HEK293 (cell line): ENCODE results near the gene NLRP6.

Experiments used
- KLF10 ChIP-seq: fragments of 450-650 bp; IDR thresholded peaks from 2 replicates; pipeline ENCODE4 v1.5.1; 2018; ENCODE audit warnings: missing biosample characterization, mild to moderate bottlenecking, missing genetic modification characterization
- KLF7 ChIP-seq: fragments of 450-650 bp; formaldehyde crosslinking; IDR thresholded peaks from 2 replicates; pipeline ENCODE4 v1.5.1; 2016; ENCODE audit warnings: missing biosample characterization, missing genetic modification characterization, borderline replicate concordance
- KLF9 ChIP-seq: fragments of 450-650 bp; formaldehyde crosslinking; IDR thresholded peaks from 2 replicates; pipeline ENCODE4 v1.5.1; 2016; ENCODE audit warnings: missing biosample characterization, missing genetic modification characterization, low read depth
- MYNN ChIP-seq: fragments of 450-650 bp; formaldehyde crosslinking; IDR thresholded peaks from 2 replicates; pipeline ENCODE4 v1.5.1; 2016; ENCODE audit warnings: missing biosample characterization, missing genetic modification characterization, borderline replicate concordance
- SP2 ChIP-seq: fragments of 450-650 bp; formaldehyde crosslinking; IDR thresholded peaks from 2 replicates; pipeline ENCODE4 v1.5.1; 2016; ENCODE audit warnings: missing biosample characterization, missing genetic modification characterization
- YY1 ChIP-seq: fragments of 450-650 bp; formaldehyde crosslinking; IDR thresholded peaks from 2 replicates; pipeline ENCODE4 v1.5.1; 2018; ENCODE audit warnings: missing biosample characterization, missing genetic modification characterization
- ZBTB11 ChIP-seq: fragments of 450-650 bp; formaldehyde crosslinking; conservative IDR thresholded peaks from 2 replicates; pipeline ENCODE4 v1.5.1; 2016; ENCODE audit warnings: low read depth, missing biosample characterization, missing genetic modification characterization
- ZBTB21 ChIP-seq: fragments of 450-650 bp; formaldehyde crosslinking; IDR thresholded peaks from 2 replicates; pipeline ENCODE4 v1.5.1; 2017; ENCODE audit warnings: missing biosample characterization, missing genetic modification characterization
- ZBTB49 ChIP-seq: fragments of 450-650 bp; formaldehyde crosslinking; IDR thresholded peaks from 2 replicates; pipeline ENCODE4 v1.5.1; 2016; ENCODE audit warnings: missing biosample characterization, missing genetic modification characterization, low read depth
- ZFP37 ChIP-seq: fragments of 450-650 bp; formaldehyde crosslinking; IDR thresholded peaks from 2 replicates; pipeline ENCODE4 v1.5.1; 2016; ENCODE audit warnings: missing biosample characterization, missing genetic modification characterization
- ZFP41 ChIP-seq: fragments of 450-650 bp; formaldehyde crosslinking; IDR thresholded peaks from 2 replicates; pipeline ENCODE4 v1.5.1; 2016; ENCODE audit warnings: missing biosample characterization, missing genetic modification characterization, borderline replicate concordance
- ZNF114 ChIP-seq: fragments of 450-650 bp; formaldehyde crosslinking; IDR thresholded peaks from 2 replicates; pipeline ENCODE4 v1.5.0; 2017; ENCODE audit warnings: missing biosample characterization, missing genetic modification characterization
- ZNF132 ChIP-seq: fragments of 450-650 bp; formaldehyde crosslinking; IDR thresholded peaks from 2 replicates; pipeline ENCODE4 v1.5.1; 2017; ENCODE audit warnings: missing biosample characterization, missing genetic modification characterization, borderline replicate concordance
- ZNF155 ChIP-seq: fragments of 450-650 bp; formaldehyde crosslinking; IDR thresholded peaks from 2 replicates; pipeline ENCODE4 v1.5.1; 2016; ENCODE audit warnings: missing biosample characterization, missing genetic modification characterization
- ZNF335 ChIP-seq: fragments of 450-650 bp; formaldehyde crosslinking; conservative IDR thresholded peaks from 2 replicates; pipeline ENCODE4 v1.5.1; 2016; ENCODE audit warnings: missing biosample characterization, missing genetic modification characterization
- ZNF488 ChIP-seq: fragments of 450-650 bp; formaldehyde crosslinking; IDR thresholded peaks from 2 replicates; pipeline ENCODE4 v1.5.1; 2016; ENCODE audit warnings: missing biosample characterization, missing genetic modification characterization
- ZNF513 ChIP-seq: fragments of 450-650 bp; IDR thresholded peaks from 2 replicates; pipeline ENCODE4 v1.5.1; 2018; ENCODE audit warnings: missing biosample characterization, missing genetic modification characterization
- ZNF518A ChIP-seq: fragments of 450-650 bp; formaldehyde crosslinking; conservative IDR thresholded peaks from 2 replicates; pipeline ENCODE4 v1.5.1; 2016; ENCODE audit warnings: low read depth, missing biosample characterization, missing genetic modification characterization
- ZNF645 ChIP-seq: fragments of 450-650 bp; formaldehyde crosslinking; IDR thresholded peaks from 2 replicates; pipeline ENCODE4; 2016; ENCODE audit warnings: missing biosample characterization, missing genetic modification characterization
- ZNF654 ChIP-seq: fragments of 450-650 bp; formaldehyde crosslinking; IDR thresholded peaks from 2 replicates; pipeline ENCODE4 v1.5.1; 2016; ENCODE audit warnings: low read depth, missing biosample characterization, missing genetic modification characterization
- ZNF704 ChIP-seq: fragments of 450-650 bp; formaldehyde crosslinking; IDR thresholded peaks from 2 replicates; pipeline ENCODE4 v1.5.1; 2016; ENCODE audit warnings: missing biosample characterization, missing genetic modification characterization
- ZNF707 ChIP-seq: fragments of 450-650 bp; formaldehyde crosslinking; IDR thresholded peaks from 2 replicates; pipeline ENCODE4 v1.5.1; 2016; ENCODE audit warnings: missing biosample characterization, missing genetic modification characterization
- ZNF837 ChIP-seq: fragments of 450-650 bp; formaldehyde crosslinking; IDR thresholded peaks from 2 replicates; pipeline ENCODE4 v1.5.1; 2016; ENCODE audit warnings: missing biosample characterization, missing genetic modification characterization

The NLRP6 gene

GRCh38 chr11:235997-236773 is 42.0 kb upstream of the NLRP6 start, which contains the start of gene SIRT3 (continued):
- no peak for TF ChIP-seq ZBTB49
- no peak for TF ChIP-seq ZNF704 (tag by site-specific recombination)
- TF ChIP-seq ZNF518A (tag by site-specific recombination), result no peak
- no peak for TF ChIP-seq ZNF645
- TF ChIP-seq ZNF335 (tag by site-specific recombination), result peak; percentile 80
- no peak for TF ChIP-seq ZNF654 (tag by site-specific recombination)
- no peak for TF ChIP-seq ZBTB21 (tag by site-specific recombination)
- TF ChIP-seq ZBTB11 (tag by site-specific recombination), result peak; percentile 96; the same call in 1 of the 2 replicates
- TF ChIP-seq ZNF837 (tag by site-specific recombination), result no peak
- no peak for TF ChIP-seq ZNF155 (tag by site-specific recombination)
- peak; percentile 75; the same call in 1 of the 2 replicates for TF ChIP-seq KLF10 (tag by site-specific recombination)
- no peak for TF ChIP-seq MYNN (tag by site-specific recombination)
- no peak for TF ChIP-seq KLF7 (tag by site-specific recombination)
- TF ChIP-seq ZNF488 (tag by site-specific recombination), result no peak
- no peak for TF ChIP-seq ZFP37
- TF ChIP-seq ZNF513, result no peak
- TF ChIP-seq ZFP41 (tag by site-specific recombination), result no peak
- peak; percentile 52; the same call in 1 of the 2 replicates for TF ChIP-seq YY1 (tag by site-specific recombination)
- TF ChIP-seq ZNF132 (tag by site-specific recombination), result no peak
- no peak for TF ChIP-seq ZNF114
- TF ChIP-seq SP2 (tag by site-specific recombination), result no peak
- no peak for TF ChIP-seq KLF9 (tag by site-specific recombination)
- TF ChIP-seq ZNF707, result no peak
